ENCODE measurements around the gene FPR2. TPM values are rescaled to one million over a fixed set of nuclear protein-coding genes. Genes with fewer than 3 reads are reported as not detected.

FPR2 gene
- total RNA-seq, 2 experiments from 2014 or later: not detected

DNA sequence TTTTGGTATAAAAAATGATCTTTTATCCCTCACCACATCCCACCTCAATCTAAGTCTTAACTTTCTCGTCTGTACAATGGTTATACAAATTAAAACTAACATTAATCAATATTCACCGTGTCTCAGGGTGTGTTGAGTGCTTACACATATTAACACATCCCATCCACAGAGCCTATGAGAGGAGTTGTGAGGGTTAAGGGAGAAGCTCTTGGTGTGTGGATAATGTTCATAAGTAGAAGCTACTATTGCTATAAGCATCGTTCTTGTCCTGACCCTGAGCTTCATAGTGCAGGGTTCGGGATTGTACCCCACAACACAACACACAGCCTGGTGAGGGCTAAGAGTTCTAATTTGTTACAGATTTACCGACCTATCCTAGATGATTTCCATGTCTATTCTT lies 36.5 kb downstream of the FPR2 start:
- TF ChIP-seq, protein P1, sequence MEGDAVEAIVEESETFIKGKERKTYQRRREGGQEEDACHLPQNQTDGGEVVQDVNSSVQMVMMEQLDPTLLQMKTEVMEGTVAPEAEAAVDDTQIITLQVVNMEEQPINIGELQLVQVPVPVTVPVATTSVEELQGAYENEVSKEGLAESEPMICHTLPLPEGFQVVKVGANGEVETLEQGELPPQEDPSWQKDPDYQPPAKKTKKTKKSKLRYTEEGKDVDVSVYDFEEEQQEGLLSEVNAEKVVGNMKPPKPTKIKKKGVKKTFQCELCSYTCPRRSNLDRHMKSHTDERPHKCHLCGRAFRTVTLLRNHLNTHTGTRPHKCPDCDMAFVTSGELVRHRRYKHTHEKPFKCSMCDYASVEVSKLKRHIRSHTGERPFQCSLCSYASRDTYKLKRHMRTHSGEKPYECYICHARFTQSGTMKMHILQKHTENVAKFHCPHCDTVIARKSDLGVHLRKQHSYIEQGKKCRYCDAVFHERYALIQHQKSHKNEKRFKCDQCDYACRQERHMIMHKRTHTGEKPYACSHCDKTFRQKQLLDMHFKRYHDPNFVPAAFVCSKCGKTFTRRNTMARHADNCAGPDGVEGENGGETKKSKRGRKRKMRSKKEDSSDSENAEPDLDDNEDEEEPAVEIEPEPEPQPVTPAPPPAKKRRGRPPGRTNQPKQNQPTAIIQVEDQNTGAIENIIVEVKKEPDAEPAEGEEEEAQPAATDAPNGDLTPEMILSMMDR (conservative IDR thresholded peaks at IDR 0.05; ENCODE audit: low read length): no peak
- TF ChIP-seq EZH2phosphoT487 (IDR thresholded peaks at IDR 0.05; ENCODE audit: borderline replicate concordance, low read depth, low read length): no peak
- BruUV-seq (replicated peaks): no TSS peak

DNA sequence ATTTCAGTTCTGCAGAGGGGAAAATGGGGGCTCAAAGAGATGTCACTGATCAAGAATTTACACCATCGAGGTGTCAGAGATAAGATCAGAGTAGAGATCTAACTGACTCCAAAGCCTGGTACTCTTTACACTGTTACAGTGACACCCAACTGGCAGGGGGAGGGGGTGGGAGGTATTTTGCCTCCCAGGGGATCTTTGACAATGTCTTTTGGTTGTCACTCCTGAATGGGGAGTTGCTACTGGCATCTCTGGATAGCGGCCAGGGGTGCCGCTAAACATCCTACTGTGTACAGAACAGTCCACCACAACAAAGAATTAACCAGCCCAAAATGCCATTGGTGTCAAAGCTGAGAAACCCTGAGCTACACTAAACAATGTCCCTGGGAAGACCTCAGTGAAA lies 37.1 kb downstream of the FPR2 start:
- H2AFZ ChIP-seq (ENCODE audit: low read length): no peak overlapping the region
- BruUV-seq (replicated peaks): no TSS peak
- ChIA-PET POLR2A (interaction anchor here (0.5 kb wide), 1 partner anchor 220 kb away, joined by 5 read pairs; no protein-coding TSS in a partner anchor), CTCF (ENCODE audit: unreplicated experiment) (no interaction called here)
- no peaks in the 10 kb centered on the region for H3K9me3 ChIP-seq (ENCODE audit: low read length)
- H3K4me1 ChIP-seq (ENCODE audit: insufficient read depth, low read length, poor library complexity, severe bottlenecking): no peaks in the 10 kb centered on the region
- no peaks in the 10 kb centered on the region for H3K36me3 ChIP-seq (ENCODE audit: insufficient read depth, low read length)
- intact Hi-C loops (cut with micrococcal nuclease; ENCODE audit: unreplicated experiment): no loop called here
- no peak overlapping the region for H3K27ac ChIP-seq (ENCODE audit: low read depth, low read length, poor library complexity, severe bottlenecking)
- no peak overlapping the region for H3K4me2 ChIP-seq (ENCODE audit: low read length)
- H3K4me3 ChIP-seq (ENCODE audit: low read depth, low read length, poor library complexity, severe bottlenecking): no peak overlapping the region
- DNase-seq (ENCODE audit: low spot score): no peak
- H3K79me2 ChIP-seq (ENCODE audit: insufficient read depth, low read depth, low read length): no peaks in the 10 kb centered on the region
- no peaks in the 10 kb centered on the region for H3K9me2 ChIP-seq (ENCODE audit: insufficient read depth, low read length)
- TF ChIP-seq, protein P1 (conservative IDR thresholded peaks at IDR 0.05; ENCODE audit: low read length): no peak
- no peak for TF ChIP-seq EZH2phosphoT487 (IDR thresholded peaks at IDR 0.05; ENCODE audit: borderline replicate concordance, low read depth, low read length)
- no peaks in the 10 kb centered on the region for H4K20me1 ChIP-seq (ENCODE audit: insufficient read depth, low read length)

More for the DNA sequence above, 36.5 kb downstream of the FPR2 start:
- ChIA-PET CTCF (ENCODE audit: unreplicated experiment) (no interaction called here), POLR2A (interaction anchor here (0.5 kb wide), 1 partner anchor 220 kb away, joined by 5 read pairs; no protein-coding TSS in a partner anchor)
- no peak for DNase-seq (ENCODE audit: low spot score)
- Histone ChIP-seq H3K27ac (ENCODE audit: low read depth, low read length, poor library complexity, severe bottlenecking) (no peak overlapping the region), H4K20me1 (ENCODE audit: insufficient read depth, low read length) (no peaks in the 10 kb centered on the region), H3K79me2 (ENCODE audit: insufficient read depth, low read depth, low read length) (no peaks in the 10 kb centered on the region), H3K4me3 (ENCODE audit: low read depth, low read length, poor library complexity, severe bottlenecking) (no peak overlapping the region), H3K4me1 (ENCODE audit: insufficient read depth, low read length, poor library complexity, severe bottlenecking) (no peaks in the 10 kb centered on the region), H3K9me2 (ENCODE audit: insufficient read depth, low read length) (no peaks in the 10 kb centered on the region), H3K36me3 (ENCODE audit: insufficient read depth, low read length) (no peaks in the 10 kb centered on the region), H3K9me3 (ENCODE audit: low read length) (no peaks in the 10 kb centered on the region), H3K4me2 (ENCODE audit: low read length) (no peak overlapping the region), H2AFZ (ENCODE audit: low read length) (no peak overlapping the region)
- intact Hi-C loops (cut with micrococcal nuclease; ENCODE audit: unreplicated experiment): no loop called here

DNA sequence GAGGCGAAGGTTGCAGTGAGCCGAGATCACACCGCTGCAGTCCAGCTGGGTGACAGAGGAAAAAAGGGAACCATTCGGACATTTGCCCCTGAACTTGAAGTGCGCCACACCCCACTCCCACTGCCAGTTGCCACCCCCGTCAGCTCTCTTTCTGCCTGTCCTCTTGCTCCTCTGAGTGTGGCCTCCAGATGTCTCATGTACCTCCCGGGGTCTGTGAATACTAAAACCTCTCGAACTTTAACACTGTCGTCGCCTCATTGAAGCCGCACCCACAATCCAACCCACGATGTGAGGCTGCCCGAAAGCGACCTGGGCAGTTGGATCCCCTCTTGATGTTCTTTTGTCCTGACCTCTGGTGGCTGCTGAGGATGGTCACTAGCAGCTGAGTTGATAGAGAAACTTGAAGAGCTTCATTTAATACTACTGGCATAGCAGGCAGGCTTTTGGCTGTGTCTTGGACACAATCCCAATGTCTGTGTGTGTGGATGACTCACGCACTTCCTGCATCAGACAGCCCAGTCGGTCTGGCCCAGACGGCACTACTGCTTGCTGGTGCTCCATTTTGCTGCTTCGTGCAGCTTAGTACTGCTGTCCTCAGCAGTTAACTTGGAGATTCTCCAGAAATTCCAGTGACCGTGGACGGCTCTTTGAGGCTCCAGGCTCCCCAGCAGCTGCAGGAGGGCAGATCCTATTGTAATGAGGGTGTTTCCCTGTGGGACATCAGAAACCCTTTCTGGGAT lies 38.2 kb downstream of the FPR2 start:
- CTCF ChIA-PET (ENCODE audit: unreplicated experiment): no interaction called here
- no peak overlapping the region for H3K27ac ChIP-seq (ENCODE audit: low read depth, low read length, poor library complexity, severe bottlenecking)
- H4K20me1 ChIP-seq (ENCODE audit: insufficient read depth, low read length): no peaks in the 10 kb centered on the region
- H2AFZ ChIP-seq (ENCODE audit: low read length): no peak overlapping the region
- POLR2A ChIA-PET: no interaction called here
- H3K79me2 ChIP-seq (ENCODE audit: insufficient read depth, low read depth, low read length): no peaks in the 10 kb centered on the region
- H3K9me2 ChIP-seq (ENCODE audit: insufficient read depth, low read length): no peaks in the 10 kb centered on the region
- no peaks in the 10 kb centered on the region for H3K36me3 ChIP-seq (ENCODE audit: insufficient read depth, low read length)
- no peaks in the 10 kb centered on the region for H3K9me3 ChIP-seq (ENCODE audit: low read length)
- no peak overlapping the region for H3K4me2 ChIP-seq (ENCODE audit: low read length)
- H3K4me1 ChIP-seq (ENCODE audit: insufficient read depth, low read length, poor library complexity, severe bottlenecking): no peaks in the 10 kb centered on the region
- no peak for TF ChIP-seq EZH2phosphoT487 (IDR thresholded peaks at IDR 0.05; ENCODE audit: borderline replicate concordance, low read depth, low read length)
- TF ChIP-seq, protein P1 (conservative IDR thresholded peaks at IDR 0.05; ENCODE audit: low read length): no peak
- DNase-seq (ENCODE audit: low spot score): no peak
- H3K4me3 ChIP-seq (ENCODE audit: low read depth, low read length, poor library complexity, severe bottlenecking): no peak overlapping the region
- intact Hi-C loops (cut with micrococcal nuclease; ENCODE audit: unreplicated experiment): no loop called here
- no TSS peak for BruUV-seq (replicated peaks)
